GM12878 (cell line): ENCODE results near the gene PLEKHG4B. TPM values are rescaled to one million over a fixed set of nuclear protein-coding genes. Genes with fewer than 3 reads are reported as not detected.

Experiments
- ATAC-seq: fragments of 200-7000 bp; cut with Tn5 transposase; 3 replicates; pipeline ENCODE4 v1.9.1; 2020; ENCODE audit warnings: mild to moderate bottlenecking, moderate library complexity
- BruUV-seq: library from RNA; stranded (reverse); fragments of 400-500 nt; replicated peaks from 2 replicates; lab custom pipeline; 2021; lab: Mats Ljungman, UMichigan
- CTCF ChIA-PET: fragments of 300-600 bp; sonication (Branson Sonifier 250); formaldehyde crosslinking; extraction: SDS; loops from one replicate; lab custom pipeline; 2021; ENCODE audit warnings: inconsistent platforms; lab: Yijun Ruan, JAX
- POLR2A ChIA-PET: fragments of 350-600 bp; formaldehyde crosslinking; extraction: SDS; loops from one replicate; lab custom pipeline; 2021; ENCODE audit warnings: inconsistent platforms; lab: Charles Lee
- RAD21 ChIA-PET: fragments of 300-600 bp; sonication (Branson Sonifier 250); formaldehyde crosslinking; loops from one replicate; lab custom pipeline; 2023; ENCODE audit warnings: antibody characterized with exemption; ENCODE audit not compliant: unreplicated experiment; lab: Charles Lee
- SMC1A ChIA-PET: fragments of 300-600 bp; sonication (Branson Sonifier 250); formaldehyde crosslinking; loops from one replicate; lab custom pipeline; 2023; ENCODE audit not compliant: unreplicated experiment, uncharacterized antibody; lab: Charles Lee
- DNase-seq: peaks from one replicate; pipeline ENCODE4 v3.0.0-alpha.2; 2011; ENCODE audit warnings: low read depth, low spot score
- FAIRE-seq: peaks from 3 replicates; lab custom pipeline; 2011; peaks lifted over from hg19 to GRCh38; lab: Jason Lieb, UNC
- H2AFZ ChIP-seq: 2 replicates; pipeline ENCODE4 v1.6.0; 2011; ENCODE audit warnings: low read depth, low read length, control low read depth; ENCODE audit not compliant: control insufficient read depth
- H3K27ac ChIP-seq: 2 replicates; pipeline ENCODE4 v1.5.1; 2011; ENCODE audit warnings: control low read depth; ENCODE audit not compliant: control insufficient read depth, insufficient read depth
- H3K27me3 ChIP-seq, 2 experiments: replicated peaks in 1 of 2; 2 replicates each; pipeline versions ENCODE4 v1.6.0 to v1.6.1; 2011; ENCODE audit warnings: low read length in 1 of 2; ENCODE audit not compliant: control insufficient read depth in 2 of 2, insufficient read depth in 2 of 2
- H3K36me3 ChIP-seq, 2 experiments: 2 replicates each; pipeline ENCODE4 v1.5.1; 2011; ENCODE audit warnings: low read length in 1 of 2; ENCODE audit not compliant: control insufficient read depth in 2 of 2, insufficient read depth in 2 of 2
- H3K4me1 ChIP-seq: 2 replicates; pipeline ENCODE4 v1.6.1; 2011; ENCODE audit warnings: mild to moderate bottlenecking, low read length, moderate library complexity, mixed read lengths; ENCODE audit not compliant: control insufficient read depth, insufficient read depth
- H3K4me2 ChIP-seq: 2 replicates; pipeline ENCODE4 v1.6.0; 2011; ENCODE audit warnings: control low read depth; ENCODE audit not compliant: control insufficient read depth, insufficient read depth
- H3K4me3 ChIP-seq: fragments of 200-600 bp; sonication (generic); 2 replicates; pipeline ENCODE4 v1.5.1; 2016
- H3K79me2 ChIP-seq: 2 replicates; pipeline ENCODE4 v1.6.0; 2011; ENCODE audit warnings: low read length; ENCODE audit not compliant: control insufficient read depth, insufficient read depth
- H3K9ac ChIP-seq: 2 replicates; pipeline ENCODE4 v1.8.0; 2011; ENCODE audit warnings: low read length, control low read depth, mixed read lengths; ENCODE audit not compliant: control insufficient read depth, insufficient read depth
- H3K9me3 ChIP-seq: replicated peaks from 3 replicates; pipeline ENCODE4 v1.5.1; 2011; ENCODE audit warnings: mild to moderate bottlenecking, low read length; ENCODE audit not compliant: control insufficient read depth, insufficient read depth
- H4K20me1 ChIP-seq: 2 replicates; pipeline ENCODE4 v1.6.0; 2011; ENCODE audit not compliant: control insufficient read depth, insufficient read depth
- BCLAF1 ChIP-seq: fragments of 450-650 bp; IDR thresholded peaks from 2 replicates; pipeline ENCODE4 v1.6.1; 2017; ENCODE audit warnings: antibody characterized with exemption, mild to moderate bottlenecking, moderate library complexity
- CUX1 ChIP-seq: IDR thresholded peaks from 2 replicates; pipeline ENCODE4 v1.6.1; 2012; ENCODE audit warnings: improper control_type of control experiment, low read depth, low read length; ENCODE audit not compliant: insufficient replicate concordance
- EP300 ChIP-seq, 2 experiments: fragments of 150-350 bp in 1 of 2; IDR thresholded peaks; 2 replicates each; pipeline ENCODE4 v1.6.1; 2011 to 2012; ENCODE audit warnings: low read depth in 2 of 2, low read length in 2 of 2, borderline replicate concordance in 1 of 2, improper control_type of control experiment in 1 of 2, inconsistent platforms in 1 of 2; ENCODE audit not compliant: control insufficient read depth in 1 of 2
- FOXM1 ChIP-seq: IDR thresholded peaks from 2 replicates; pipeline ENCODE4 v1.6.1; 2012; ENCODE audit warnings: low read depth, mild to moderate bottlenecking, inconsistent platforms, low read length, moderate library complexity
- IRF4 ChIP-seq: IDR thresholded peaks from 2 replicates; pipeline ENCODE4 v1.6.1; 2011; ENCODE audit warnings: low read depth, low read length
- SMAD5 ChIP-seq: IDR thresholded peaks from 2 replicates; pipeline ENCODE4 v1.6.1; 2016; ENCODE audit warnings: antibody characterized with exemption, low read depth
- SUPT20H ChIP-seq: IDR thresholded peaks from 2 replicates; pipeline ENCODE4 v1.6.1; 2011; ENCODE audit warnings: low read depth, mild to moderate bottlenecking, low read length, moderate library complexity, borderline replicate concordance; ENCODE audit not compliant: control insufficient read depth
- SUZ12 ChIP-seq: fragments of 200-600 bp; sonication (generic); IDR thresholded peaks from one replicate; pipeline ENCODE4 v1.6.1; 2018; ENCODE audit warnings: antibody characterized with exemption, mild to moderate bottlenecking; ENCODE audit not compliant: unreplicated experiment
- TCF12 ChIP-seq: IDR thresholded peaks from 2 replicates; pipeline ENCODE4 v1.6.1; 2011; ENCODE audit warnings: low read depth, mild to moderate bottlenecking, low read length
- ZBTB11 ChIP-seq: fragments of 450-650 bp; formaldehyde crosslinking; IDR thresholded peaks from 2 replicates; pipeline ENCODE4 v1.5.0; 2022; ENCODE audit warnings: mild to moderate bottlenecking, missing genetic modification characterization
- ZNF384 ChIP-seq: IDR thresholded peaks from 2 replicates; pipeline ENCODE4 v1.6.1; 2012; ENCODE audit warnings: low read depth, mild to moderate bottlenecking, low read length, improper control_type of control experiment, borderline replicate concordance
- WGBS: methylation state at CpG from one replicate; pipeline ENCODE4 v1.1.6; 2016; ENCODE audit warnings: low lambda C conversion rate; ENCODE audit not compliant: insufficient replicate concordance, insufficient coverage; ENCODE audit errors: missing lambda C conversion rate; 5-methylcytosine and 5-hydroxymethylcytosine counted together
- in situ Hi-C: fragments of 300-500 bp; cut with MboI; formaldehyde crosslinking; loops from 9 replicates; pipeline ENCODE4 v1.14.3; 2018; ENCODE audit warnings: mixed read lengths
- intact Hi-C: fragments of 100-400 bp; cut with micrococcal nuclease; formaldehyde crosslinking; loops from one replicate; pipeline ENCODE4 v1.14.2; 2022; ENCODE audit not compliant: unreplicated experiment
- polyA plus RNA-seq, 11 experiments: library from polyadenylated mRNA; depleted of rRNA in 4 of 11; unstranded in 6 of 11; stranded (reverse) in 5 of 11; fragments of >200 nt; fragmentation: Nextera tagmentation in 4 of 11; fragmentation: Illumina TruSeq in 1 of 11; extraction: Ambion mirVana in 4 of 11; extraction: Trizol in 1 of 11; gene quantifications; 1 replicate in 1 of 11; 2 replicates in 10 of 11; pipeline versions ENCODE4 v1.2.1 to v1.2.3, GENCODE V29; 2011 to 2016; ENCODE audit warnings: inconsistent platforms in 2 of 11, missing spikeins in 2 of 11, low read depth in 1 of 11
- total RNA-seq, 4 experiments: library from RNA; depleted of rRNA in 3 of 4; stranded (reverse); fragments of >200 nt in 3 of 4; fragmentation: Illumina TruSeq in 1 of 4; extraction: Trizol in 1 of 4; gene quantifications; 2 replicates each; pipeline versions ENCODE4 v1.2.1 to v1.2.3, GENCODE V29; 2013 to 2021

The PLEKHG4B gene
- total and polyA plus RNA-seq, 10 of the 15 experiments (the other 5 are each of a cell fraction or from before 2014, with no cell fraction given): under 0.01 to 0.05 (median 0.01) TPM; not detected in 6

- Histone ChIP-seq H4K20me1 (no peaks in the 10 kb centered on the region), H3K9ac (no peak overlapping the region), H3K79me2 (no peaks in the 10 kb centered on the region), H2AFZ (no peak overlapping the region), H3K27me3 (no peaks in the 10 kb centered on the region), H3K27ac (no peak overlapping the region), H3K4me1 (no peaks in the 10 kb centered on the region), H3K9me3 (no peaks in the 10 kb centered on the region), H3K4me2 (no peak overlapping the region), H3K4me3 (no peak overlapping the region), H3K36me3 (no peaks in the 10 kb centered on the region)
- 48% methylated on average over 12 of the region's 12 CpGs for WGBS
- FAIRE-seq (no peak), DNase-seq (no peak), ATAC-seq (no peak)
- RAD21 ChIA-PET: no interaction called here
- SMC1A ChIA-PET: no interaction called here
- in situ Hi-C loops: no loop called here
- intact Hi-C loops: no loop called here
- POLR2A ChIA-PET: no interaction called here
- BruUV-seq: no TSS peak
- CTCF ChIA-PET: no interaction called here
- TF ChIP-seq CUX1 (no peak), SUPT20H (no peak), ZBTB11 (CRISPR knock-in tag) (no peak), IRF4 (no peak), BCLAF1 (no peak), EP300 (IDR thresholded peaks at IDR 0.05; ENCODE audit: borderline replicate concordance in 1 of 2, control insufficient read depth in 1 of 2, low read depth in 2 of 2, low read length in 2 of 2) (no peak), TCF12 (no peak), SUZ12 (no peak), ZNF384 (no peak), SMAD5 (no peak), FOXM1 (no peak)
Measured at GRCh38 chr5:138936-139335, 47.0 kb downstream of the PLEKHG4B start.
